GM20000 (cell line): Measurements from ENCODE around the gene HPSE2.
"Not testable (repeated sequence)": the region's sequence is repeated elsewhere in the genome, so short reads cannot be mapped to it uniquely, and the experiment has no call there.

Experiments used
- DNase-seq: peaks from one replicate; pipeline ENCODE4 v3.0.0; 2012; ENCODE audit warnings: low spot score
- TF ChIP-seq, protein P1 (sequence below): IDR thresholded peaks from 2 replicates; pipeline ENCODE4 v1.5.1; 2012; ENCODE audit warnings: mild to moderate bottlenecking, control low read depth; ENCODE audit errors: extremely low read depth, missing control alignments

HPSE2 gene

DNA sequence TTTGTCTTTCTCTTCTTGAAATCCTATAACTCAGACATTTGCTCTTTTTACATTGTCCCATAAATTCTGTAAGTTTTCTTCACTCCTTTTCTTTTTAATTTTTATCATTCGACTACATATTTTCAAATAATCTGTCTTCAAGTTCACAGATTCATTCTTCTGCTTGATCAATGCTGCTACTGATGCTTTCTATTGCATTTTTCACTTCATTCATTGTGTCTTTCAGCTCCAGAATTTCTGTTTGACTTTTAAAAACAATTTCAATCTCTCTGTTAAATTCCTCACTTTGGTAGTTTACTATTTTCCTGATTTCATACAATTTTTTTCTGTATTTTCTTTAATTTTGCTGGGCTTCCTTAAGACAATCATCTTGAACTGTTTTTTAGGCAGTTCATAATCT is 230.4 kb downstream of the HPSE2 start:
- TF ChIP-seq, protein P1, sequence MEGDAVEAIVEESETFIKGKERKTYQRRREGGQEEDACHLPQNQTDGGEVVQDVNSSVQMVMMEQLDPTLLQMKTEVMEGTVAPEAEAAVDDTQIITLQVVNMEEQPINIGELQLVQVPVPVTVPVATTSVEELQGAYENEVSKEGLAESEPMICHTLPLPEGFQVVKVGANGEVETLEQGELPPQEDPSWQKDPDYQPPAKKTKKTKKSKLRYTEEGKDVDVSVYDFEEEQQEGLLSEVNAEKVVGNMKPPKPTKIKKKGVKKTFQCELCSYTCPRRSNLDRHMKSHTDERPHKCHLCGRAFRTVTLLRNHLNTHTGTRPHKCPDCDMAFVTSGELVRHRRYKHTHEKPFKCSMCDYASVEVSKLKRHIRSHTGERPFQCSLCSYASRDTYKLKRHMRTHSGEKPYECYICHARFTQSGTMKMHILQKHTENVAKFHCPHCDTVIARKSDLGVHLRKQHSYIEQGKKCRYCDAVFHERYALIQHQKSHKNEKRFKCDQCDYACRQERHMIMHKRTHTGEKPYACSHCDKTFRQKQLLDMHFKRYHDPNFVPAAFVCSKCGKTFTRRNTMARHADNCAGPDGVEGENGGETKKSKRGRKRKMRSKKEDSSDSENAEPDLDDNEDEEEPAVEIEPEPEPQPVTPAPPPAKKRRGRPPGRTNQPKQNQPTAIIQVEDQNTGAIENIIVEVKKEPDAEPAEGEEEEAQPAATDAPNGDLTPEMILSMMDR = no peak
- no peak for DNase-seq

DNA sequence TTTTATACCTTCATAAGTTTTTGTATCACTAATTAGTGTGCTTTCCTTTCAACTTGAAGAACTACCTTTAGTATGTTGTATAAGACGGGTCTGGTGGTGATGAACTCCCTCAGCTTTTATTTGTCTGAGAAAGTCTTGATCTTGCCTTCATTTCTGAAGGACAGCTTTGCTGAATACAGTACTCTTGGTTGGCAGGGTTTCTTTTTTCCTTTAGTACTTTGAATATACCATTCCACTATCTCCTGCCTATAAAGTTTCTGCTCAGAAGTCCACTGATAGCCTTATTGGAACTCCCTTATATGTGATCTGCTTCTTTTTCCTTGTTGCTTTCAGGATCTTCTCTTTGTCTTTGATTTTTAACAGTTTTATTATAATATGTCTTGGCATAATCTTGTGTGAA is 230.9 kb downstream of the HPSE2 start:
- DNase-seq = no peak
- TF ChIP-seq, protein P1 = no peak

DNA sequence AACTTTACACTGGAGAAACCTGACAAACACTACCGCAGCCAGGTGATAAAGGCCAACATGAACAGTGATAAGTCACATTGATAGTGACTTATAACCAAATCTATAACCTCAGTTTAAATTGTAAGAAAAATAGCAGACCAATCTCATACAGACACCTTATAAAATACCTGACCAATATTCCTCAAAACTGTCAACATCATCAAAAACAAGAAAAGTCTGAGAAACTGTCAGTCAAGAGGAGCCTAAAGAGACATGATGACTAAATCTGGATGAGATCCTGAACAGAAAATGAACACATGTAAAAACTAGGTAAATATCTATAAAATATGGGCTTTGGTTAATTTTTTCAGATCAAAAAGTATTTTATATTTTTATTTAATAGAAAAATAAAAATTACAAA is 233.3 kb downstream of the HPSE2 start:
- no peak for DNase-seq
- TF ChIP-seq, protein P1 = no peak

DNA sequence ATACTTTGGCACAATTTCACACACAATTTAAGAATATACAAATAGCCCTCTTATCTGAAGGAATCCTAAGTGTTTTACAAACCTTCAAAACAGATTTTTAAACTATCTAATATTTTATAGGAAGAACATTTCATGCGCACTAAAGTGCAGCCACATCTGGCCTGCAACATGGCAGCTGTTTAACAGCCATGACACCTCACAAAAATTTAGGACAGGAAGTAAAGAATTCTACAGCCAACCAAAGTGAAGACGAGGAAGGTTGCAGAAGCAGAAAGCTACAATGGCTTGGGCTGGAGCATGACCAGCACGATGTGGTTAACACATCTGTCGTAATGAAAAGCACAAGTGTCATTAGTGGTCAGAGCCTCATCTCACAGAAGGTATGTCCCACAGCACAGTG is 238.1 kb downstream of the HPSE2 start:
- TF ChIP-seq, protein P1 = no peak
- DNase-seq = no peak

DNA sequence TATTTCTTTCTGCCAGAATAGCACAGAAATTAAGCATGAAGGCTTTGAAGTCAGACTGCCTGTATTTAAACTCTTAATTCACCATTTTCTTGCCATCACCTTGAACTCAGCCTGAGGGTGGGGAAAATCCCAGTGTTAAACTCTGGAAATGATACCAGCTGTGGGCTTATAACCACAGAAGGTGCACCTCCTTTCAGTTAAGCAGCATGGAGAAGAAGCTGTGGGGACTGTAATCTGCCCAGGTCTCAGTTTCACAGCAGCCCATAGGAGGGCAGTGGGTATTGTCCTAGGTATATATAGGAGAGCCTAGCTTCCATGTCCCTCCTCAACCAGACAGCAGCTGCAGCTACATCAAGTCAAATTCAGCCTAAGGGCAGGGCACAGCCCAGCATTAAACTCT is 241.6 kb downstream of the HPSE2 start:
- no peak for DNase-seq
- TF ChIP-seq, protein P1 = no peak

DNA sequence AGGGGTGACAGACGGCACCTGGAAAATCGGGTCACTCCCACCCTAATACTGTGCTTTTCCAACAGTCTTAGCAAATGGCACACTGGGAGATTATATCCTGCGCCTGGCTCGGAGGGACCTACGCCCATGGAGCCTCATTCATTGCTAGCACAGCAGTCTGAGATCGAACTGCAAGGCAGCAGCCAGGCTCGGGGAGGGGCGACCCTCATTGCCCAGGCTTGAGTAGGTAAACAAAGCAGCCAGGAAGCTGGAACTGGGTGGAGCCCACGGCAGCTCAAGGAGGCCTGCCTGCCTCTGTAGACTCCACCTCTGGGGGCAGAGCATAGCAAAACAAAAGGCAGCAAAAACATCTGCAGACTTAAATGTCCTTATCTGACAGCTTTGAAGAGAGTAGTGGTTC is 251.9 kb downstream of the HPSE2 start:
- DNase-seq = not testable (repeated sequence)

DNA sequence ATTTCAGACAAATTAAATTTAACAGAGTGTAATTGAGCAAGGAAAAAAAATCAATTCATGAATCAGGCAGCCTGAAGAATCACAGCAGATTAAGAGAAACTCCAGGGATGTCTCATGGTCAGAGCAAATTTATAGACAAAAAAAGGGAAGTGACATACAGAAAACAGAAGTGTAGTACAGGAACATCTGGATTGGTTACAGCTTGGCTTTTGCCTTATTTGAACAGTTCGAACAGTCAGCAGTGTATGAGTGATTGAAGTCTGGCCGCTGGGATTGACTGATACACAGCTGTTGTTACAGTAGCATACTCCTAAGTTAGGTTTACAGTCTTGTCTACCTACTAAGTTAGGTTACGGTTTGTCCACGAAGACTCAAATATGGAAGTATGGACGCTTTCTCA is 255.3 kb downstream of the HPSE2 start:
- TF ChIP-seq, protein P1 = no peak
- no peak for DNase-seq

DNA sequence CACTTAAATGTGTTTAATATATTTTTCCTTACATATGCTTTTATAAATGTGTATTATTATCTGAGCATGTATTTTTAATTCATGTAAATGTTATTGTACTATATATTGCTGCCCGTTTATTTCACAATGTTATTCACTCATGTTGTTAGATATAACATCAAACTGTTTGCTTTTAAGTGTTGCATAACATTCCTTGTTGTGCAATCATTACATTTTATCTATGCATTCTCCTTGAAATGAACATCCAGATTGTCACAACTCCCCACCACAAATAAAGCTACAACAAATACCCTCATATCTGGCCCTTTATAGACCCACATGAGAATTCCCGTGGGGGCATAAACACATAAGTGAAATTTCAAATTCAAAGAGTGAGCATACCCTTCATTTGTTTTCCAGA is 264.2 kb downstream of the HPSE2 start:
- no peak for DNase-seq
- TF ChIP-seq, protein P1 = no peak
